Subcutaneous adipose tissue (tissue), 4 donors: ENCODE data around the gene WNT2. TPM values are rescaled to one million over a fixed set of nuclear protein-coding genes. Genes with fewer than 3 reads are reported as not detected.

ENCODE experiments used
- total RNA-seq, 4 donors: library from RNA; depleted of rRNA; stranded (reverse); fragments of >200 nt; gene quantifications; one replicate each; pipeline ENCODE4 v1.1.0, GENCODE V29; 2016
- TF ChIP-seq, protein P1 (sequence below): fragments of 450-650 bp; IDR thresholded peaks from one replicate; pipeline ENCODE4 v1.5.1; 2016; ENCODE audit warnings: low read depth, mild to moderate bottlenecking, control low read depth, antibody characterized with exemption, moderate library complexity

Gene WNT2
- total RNA-seq, 4 donors from 2014 or later, result 0.38 to 1.8 (median 0.67) TPM

DNA sequence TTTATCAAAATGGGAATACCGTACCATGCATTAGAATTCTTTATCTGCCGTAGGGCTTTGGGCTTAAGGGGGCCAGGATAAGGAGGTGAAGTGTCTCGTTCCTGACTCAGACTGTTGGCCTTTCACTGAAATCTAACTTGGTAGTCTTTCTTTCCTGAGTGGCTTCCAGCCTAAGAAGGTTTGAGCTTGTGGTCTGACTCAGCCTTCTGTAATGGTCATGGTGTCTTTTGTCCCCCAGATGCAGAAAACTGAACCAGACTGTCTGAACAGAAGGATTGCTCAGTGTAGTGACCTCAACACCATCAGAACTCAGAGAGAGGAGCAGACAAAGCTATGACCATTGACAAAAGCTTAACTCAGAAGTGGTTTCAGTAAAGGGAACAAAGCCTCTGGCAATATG lies 39.5 kb downstream of the WNT2 start:
- TF ChIP-seq, protein P1, sequence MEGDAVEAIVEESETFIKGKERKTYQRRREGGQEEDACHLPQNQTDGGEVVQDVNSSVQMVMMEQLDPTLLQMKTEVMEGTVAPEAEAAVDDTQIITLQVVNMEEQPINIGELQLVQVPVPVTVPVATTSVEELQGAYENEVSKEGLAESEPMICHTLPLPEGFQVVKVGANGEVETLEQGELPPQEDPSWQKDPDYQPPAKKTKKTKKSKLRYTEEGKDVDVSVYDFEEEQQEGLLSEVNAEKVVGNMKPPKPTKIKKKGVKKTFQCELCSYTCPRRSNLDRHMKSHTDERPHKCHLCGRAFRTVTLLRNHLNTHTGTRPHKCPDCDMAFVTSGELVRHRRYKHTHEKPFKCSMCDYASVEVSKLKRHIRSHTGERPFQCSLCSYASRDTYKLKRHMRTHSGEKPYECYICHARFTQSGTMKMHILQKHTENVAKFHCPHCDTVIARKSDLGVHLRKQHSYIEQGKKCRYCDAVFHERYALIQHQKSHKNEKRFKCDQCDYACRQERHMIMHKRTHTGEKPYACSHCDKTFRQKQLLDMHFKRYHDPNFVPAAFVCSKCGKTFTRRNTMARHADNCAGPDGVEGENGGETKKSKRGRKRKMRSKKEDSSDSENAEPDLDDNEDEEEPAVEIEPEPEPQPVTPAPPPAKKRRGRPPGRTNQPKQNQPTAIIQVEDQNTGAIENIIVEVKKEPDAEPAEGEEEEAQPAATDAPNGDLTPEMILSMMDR, result no peak

DNA sequence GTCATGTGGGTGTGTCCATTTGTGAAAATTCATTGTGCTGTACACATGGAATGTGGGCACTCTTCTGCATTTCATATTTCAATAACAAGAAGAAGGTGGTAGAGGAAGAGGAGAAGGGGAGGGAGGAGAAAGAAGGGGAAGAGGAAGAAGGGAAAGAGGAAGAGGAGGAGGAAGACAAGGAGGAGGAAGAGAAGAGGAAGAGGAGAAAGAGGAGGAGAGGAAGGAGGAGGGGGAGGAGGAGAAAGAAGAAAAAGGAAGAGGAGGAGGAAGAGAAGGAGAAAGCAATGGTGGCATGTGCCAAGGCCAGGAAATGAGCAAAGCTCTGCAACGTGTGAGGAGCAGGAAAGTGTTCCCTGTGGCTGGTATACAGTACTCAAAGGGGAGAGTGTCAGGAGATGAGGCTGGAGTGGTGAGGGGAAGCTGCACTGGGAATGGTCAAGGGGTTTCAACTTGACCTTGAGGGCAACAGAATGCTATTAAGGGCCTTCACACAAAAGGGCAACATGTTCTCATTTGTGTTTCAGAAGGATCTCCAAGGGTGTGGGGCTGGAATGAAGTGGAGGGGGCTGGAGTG lies 40.5 kb downstream of the WNT2 start:
- TF ChIP-seq, protein P1, result no peak

DNA sequence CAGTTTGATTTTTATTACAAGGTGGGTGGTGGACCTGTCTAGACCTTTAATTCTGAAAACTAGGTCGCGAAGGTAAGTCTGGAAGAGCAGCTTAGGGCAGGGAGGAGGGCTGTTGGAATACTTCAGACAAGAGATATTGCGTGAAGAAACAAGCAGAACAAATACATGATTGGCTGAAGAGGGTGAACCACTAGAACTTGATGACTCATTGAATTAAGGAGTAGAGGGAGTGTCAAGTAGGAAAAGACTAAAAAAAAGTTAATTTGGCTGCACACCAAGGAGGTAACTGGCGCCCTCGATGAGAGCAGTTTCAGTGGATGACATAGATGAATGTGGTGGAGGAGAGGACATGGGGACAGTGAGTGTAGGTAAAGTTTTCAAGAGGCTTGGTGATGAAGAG lies 41.3 kb downstream of the WNT2 start:
- TF ChIP-seq, protein P1, result no peak

DNA sequence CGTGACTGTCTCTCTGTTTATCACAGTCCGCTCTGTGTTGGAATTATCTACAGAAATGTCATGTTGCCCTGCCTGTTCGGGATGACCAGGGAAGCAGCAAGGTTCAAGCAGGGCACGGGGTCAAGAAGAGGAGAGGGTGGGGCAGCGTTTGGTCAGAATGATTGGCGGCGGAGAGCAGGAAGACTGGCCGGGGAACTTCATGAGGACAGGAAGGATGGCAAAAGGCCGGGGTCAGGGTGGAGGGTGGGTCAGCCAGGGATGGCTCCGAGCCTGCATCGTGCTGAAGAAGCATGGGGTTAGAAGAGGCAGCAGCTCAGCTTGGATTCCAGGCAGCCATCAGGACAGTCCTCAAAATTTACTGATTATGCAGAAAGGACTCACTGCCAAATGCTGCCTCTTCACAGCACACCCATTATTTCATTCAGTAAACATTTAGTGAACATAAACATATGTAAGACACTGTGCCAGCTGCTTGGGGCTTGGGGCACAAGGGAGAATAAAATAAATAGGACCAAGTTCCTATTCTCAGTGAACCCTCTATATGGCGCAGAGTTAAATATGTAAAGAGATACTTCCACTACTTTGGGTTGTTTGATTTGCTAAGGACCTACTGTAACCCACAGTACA lies 42.8 kb downstream of the WNT2 start:
- TF ChIP-seq, protein P1, result no peak

DNA sequence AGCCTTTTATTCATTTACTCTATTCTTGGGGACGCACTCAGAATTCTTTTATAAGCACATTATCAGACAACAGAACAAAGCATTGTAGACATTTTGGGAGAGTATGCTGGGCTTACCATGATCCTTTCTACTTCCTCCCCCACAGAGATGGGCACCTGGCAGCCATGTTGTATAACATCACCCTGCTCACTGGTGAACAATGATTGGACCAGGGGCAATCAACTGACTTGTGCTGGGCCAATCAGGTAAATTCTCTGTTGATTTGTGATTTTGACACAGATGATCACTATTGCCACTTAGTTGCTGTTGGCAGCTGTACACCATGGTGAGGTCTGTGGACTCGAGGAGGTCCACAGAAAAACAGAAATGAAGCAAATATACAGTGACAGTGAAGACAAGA lies 43.7 kb downstream of the WNT2 start:
- TF ChIP-seq, protein P1, result no peak

DNA sequence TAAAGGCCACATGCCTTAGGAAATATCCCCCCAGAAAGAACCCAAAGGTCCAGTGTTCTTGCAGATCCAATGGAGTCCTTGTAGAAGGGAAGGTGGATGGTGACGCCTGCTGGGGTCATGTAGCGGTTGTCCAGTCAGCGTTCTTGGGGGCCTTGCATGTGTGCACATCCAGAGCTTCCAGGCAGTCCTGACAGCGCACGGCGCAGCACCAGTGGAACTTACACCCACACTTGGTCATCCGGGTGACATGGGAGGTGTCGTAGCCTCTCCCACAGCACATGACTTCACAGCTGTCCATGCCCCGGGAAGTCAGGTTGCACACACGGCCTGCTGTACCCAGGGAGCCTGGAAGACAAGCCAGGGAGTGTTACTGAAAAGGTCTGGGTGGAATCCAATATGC lies 44.8 kb downstream of the WNT2 start:
- TF ChIP-seq, protein P1, result no peak

DNA sequence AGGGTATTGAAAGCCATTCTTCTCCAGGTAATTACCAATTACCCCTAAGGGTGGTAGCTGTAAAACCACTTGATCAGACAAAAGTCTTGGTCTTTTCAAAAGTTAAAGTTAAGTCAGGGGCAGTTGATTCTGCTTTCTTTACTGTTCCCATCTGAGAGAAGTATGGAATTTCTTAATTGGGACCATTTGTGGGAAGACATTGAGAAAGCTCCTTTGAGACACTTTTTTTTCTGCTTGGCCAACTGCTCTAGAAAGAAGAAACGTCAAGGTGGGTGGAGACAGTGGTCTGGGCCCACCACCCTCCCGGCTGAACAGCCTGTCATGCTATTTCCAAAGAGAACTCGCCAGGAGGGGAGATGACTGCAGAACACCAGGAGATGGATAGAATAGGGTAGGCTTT lies 45.3 kb downstream of the WNT2 start:
- TF ChIP-seq, protein P1, result no peak
